Osteoblast (primary cell): ENCODE measurements around the gene GPR107. TPM values are rescaled to one million over a fixed set of nuclear protein-coding genes. Genes with fewer than 3 reads are reported as not detected.
A peak's percentile ranks its signal among the peaks of the same experiment; 100 is the strongest.

Experiments
- DNase-seq: peaks from one replicate; pipeline ENCODE4 v3.0.0; 2011; ENCODE audit warnings: low spot score, mixed read lengths; ENCODE audit not compliant: insufficient read length; ENCODE audit errors: missing footprints
- H2AFZ ChIP-seq: 2 replicates; pipeline ENCODE4 v1.6.0; 2011; ENCODE audit warnings: mild to moderate bottlenecking, low read length
- H3K27ac ChIP-seq: 2 replicates; pipeline ENCODE4 v1.5.1; 2011; ENCODE audit warnings: mild to moderate bottlenecking, low read depth, low read length, moderate library complexity
- H3K27me3 ChIP-seq: 2 replicates; pipeline ENCODE4 v1.6.0; 2012; ENCODE audit warnings: mild to moderate bottlenecking, control low read depth, inconsistent platforms, low read length, moderate library complexity; ENCODE audit not compliant: insufficient read depth
- H3K36me3 ChIP-seq: 2 replicates; pipeline ENCODE4 v1.5.1; 2011; ENCODE audit warnings: mild to moderate bottlenecking, low read length, control low read depth, moderate library complexity; ENCODE audit not compliant: insufficient read depth
- H3K4me1 ChIP-seq: 2 replicates; pipeline ENCODE4 v1.5.1; 2011; ENCODE audit warnings: mild to moderate bottlenecking, low read length, control low read depth, moderate library complexity; ENCODE audit not compliant: insufficient read depth
- H3K4me2 ChIP-seq: 2 replicates; pipeline ENCODE4 v1.6.0; 2011; ENCODE audit warnings: mild to moderate bottlenecking, low read length; ENCODE audit not compliant: insufficient read depth
- H3K4me3 ChIP-seq: fragments of 200-600 bp; sonication (generic); 3 replicates; pipeline ENCODE4 v1.5.1; 2012; ENCODE audit warnings: mild to moderate bottlenecking, low read length, inconsistent platforms; ENCODE audit not compliant: insufficient read depth
- H3K79me2 ChIP-seq: 2 replicates; pipeline ENCODE4 v1.6.0; 2012; ENCODE audit warnings: mild to moderate bottlenecking, low read length, control low read depth, inconsistent platforms; ENCODE audit not compliant: insufficient read depth
- H3K9me3 ChIP-seq: 2 replicates; pipeline ENCODE4 v1.5.1; 2011; ENCODE audit warnings: low read depth, low read length, control low read depth
- H4K20me1 ChIP-seq: 2 replicates; pipeline ENCODE4 v1.6.0; 2012; ENCODE audit warnings: mild to moderate bottlenecking, low read length, control low read depth; ENCODE audit not compliant: insufficient read depth
- total RNA-seq: library from RNA; depleted of rRNA; stranded (reverse); fragments of >200 nt; gene quantifications from 2 replicates; pipeline ENCODE4 v1.2.3, GENCODE V29; 2012
- TF ChIP-seq, protein P1 (sequence below): IDR thresholded peaks from 2 replicates; pipeline ENCODE4 v1.5.1; 2011; ENCODE audit warnings: mild to moderate bottlenecking, low read depth, low read length, moderate library complexity; ENCODE audit errors: extremely low read depth

GPR107 gene
- total RNA-seq, 1 donor, result 25.3 TPM

DNA sequence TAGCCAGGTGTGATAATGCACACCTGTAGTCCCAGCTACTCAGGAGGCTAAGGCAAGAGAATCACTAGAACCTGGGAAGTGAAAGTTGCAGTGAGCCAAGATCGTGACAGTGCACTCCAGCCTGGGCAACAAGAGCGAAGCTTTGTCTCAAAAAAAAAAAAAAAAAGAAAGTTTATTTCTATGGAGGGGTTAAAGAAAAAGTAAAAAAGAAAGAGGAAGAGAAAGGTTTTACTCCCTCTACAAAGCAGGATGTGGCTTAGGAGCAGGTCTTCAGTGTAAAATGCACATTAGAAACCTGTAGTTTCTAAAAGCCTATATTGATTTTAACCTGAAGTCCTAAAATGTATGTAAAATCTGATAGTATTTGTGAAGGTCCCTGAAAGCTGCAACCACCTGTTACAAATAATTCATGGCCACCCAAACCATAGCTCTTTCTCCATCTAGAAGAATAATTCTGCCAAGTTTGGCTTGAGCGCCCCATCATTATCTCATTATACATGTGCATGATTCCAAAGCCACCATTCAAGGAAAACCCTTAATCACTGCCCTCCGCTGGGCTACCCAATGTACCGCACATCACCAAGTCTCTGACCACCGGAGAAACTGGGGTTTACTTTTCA, 14.1 kb upstream of the GPR107 start:
- no peak overlapping the region for H3K4me2 ChIP-seq
- no peak overlapping the region for H3K27ac ChIP-seq
- peaks cover 32% of the 10 kb centered on the region for H3K4me1 ChIP-seq
- H3K4me3 ChIP-seq, result no peak overlapping the region
- TF ChIP-seq, protein P1, sequence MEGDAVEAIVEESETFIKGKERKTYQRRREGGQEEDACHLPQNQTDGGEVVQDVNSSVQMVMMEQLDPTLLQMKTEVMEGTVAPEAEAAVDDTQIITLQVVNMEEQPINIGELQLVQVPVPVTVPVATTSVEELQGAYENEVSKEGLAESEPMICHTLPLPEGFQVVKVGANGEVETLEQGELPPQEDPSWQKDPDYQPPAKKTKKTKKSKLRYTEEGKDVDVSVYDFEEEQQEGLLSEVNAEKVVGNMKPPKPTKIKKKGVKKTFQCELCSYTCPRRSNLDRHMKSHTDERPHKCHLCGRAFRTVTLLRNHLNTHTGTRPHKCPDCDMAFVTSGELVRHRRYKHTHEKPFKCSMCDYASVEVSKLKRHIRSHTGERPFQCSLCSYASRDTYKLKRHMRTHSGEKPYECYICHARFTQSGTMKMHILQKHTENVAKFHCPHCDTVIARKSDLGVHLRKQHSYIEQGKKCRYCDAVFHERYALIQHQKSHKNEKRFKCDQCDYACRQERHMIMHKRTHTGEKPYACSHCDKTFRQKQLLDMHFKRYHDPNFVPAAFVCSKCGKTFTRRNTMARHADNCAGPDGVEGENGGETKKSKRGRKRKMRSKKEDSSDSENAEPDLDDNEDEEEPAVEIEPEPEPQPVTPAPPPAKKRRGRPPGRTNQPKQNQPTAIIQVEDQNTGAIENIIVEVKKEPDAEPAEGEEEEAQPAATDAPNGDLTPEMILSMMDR, result peak; percentile 24
- peak; percentile 32 for DNase-seq
- H3K79me2 ChIP-seq, result peaks cover 59% of the 10 kb centered on the region
- no peaks in the 10 kb centered on the region for H3K36me3 ChIP-seq
- no peaks in the 10 kb centered on the region for H3K27me3 ChIP-seq
- no peaks in the 10 kb centered on the region for H3K9me3 ChIP-seq
- no peak overlapping the region for H2AFZ ChIP-seq
- peaks cover 32% of the 10 kb centered on the region for H4K20me1 ChIP-seq

DNA sequence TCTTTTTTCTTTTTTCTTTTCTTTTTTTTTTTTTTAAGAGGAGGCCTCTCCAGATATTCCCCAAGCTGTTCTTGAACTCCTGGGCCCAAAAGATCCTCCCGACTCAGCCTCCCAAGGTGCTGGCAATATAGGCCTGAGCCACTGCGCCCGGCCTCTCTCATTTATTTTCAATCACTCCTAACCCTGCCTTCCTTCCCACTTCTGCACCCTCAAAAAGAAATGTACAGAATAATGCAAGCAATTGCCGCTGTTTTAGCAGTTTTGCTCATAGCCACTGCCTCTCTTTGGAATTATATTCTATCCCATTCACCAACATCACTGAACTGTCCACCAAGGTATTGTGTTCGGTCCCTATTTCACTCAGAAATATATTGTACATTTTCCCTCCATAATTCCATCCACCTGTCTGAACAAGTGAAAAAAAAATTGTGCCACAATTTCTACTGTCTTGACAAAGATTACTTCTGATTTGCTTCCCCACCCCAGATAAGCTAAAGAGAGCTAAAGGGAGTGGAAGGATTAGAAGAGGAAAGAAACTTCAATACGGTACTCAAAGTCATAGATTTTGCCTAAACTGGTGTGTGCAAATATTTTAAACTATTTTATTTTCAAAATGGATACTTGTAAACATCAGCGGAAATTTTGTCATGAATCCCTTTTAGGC, 12.6 kb upstream of the GPR107 start:
- peaks cover 52% of the 10 kb centered on the region for H3K79me2 ChIP-seq
- no peak overlapping the region for H3K27ac ChIP-seq
- TF ChIP-seq, protein P1, result no peak
- H2AFZ ChIP-seq, result no peak overlapping the region
- no peaks in the 10 kb centered on the region for H3K9me3 ChIP-seq
- H3K4me1 ChIP-seq, result peaks cover 20% of the 10 kb centered on the region
- no peaks in the 10 kb centered on the region for H3K27me3 ChIP-seq
- no peaks in the 10 kb centered on the region for H3K36me3 ChIP-seq
- DNase-seq, result no peak
- peak overlapping the region; percentile 89 for H3K4me2 ChIP-seq
- H4K20me1 ChIP-seq, result peaks cover 25% of the 10 kb centered on the region
- H3K4me3 ChIP-seq, result peak overlapping the region; percentile 76

DNA sequence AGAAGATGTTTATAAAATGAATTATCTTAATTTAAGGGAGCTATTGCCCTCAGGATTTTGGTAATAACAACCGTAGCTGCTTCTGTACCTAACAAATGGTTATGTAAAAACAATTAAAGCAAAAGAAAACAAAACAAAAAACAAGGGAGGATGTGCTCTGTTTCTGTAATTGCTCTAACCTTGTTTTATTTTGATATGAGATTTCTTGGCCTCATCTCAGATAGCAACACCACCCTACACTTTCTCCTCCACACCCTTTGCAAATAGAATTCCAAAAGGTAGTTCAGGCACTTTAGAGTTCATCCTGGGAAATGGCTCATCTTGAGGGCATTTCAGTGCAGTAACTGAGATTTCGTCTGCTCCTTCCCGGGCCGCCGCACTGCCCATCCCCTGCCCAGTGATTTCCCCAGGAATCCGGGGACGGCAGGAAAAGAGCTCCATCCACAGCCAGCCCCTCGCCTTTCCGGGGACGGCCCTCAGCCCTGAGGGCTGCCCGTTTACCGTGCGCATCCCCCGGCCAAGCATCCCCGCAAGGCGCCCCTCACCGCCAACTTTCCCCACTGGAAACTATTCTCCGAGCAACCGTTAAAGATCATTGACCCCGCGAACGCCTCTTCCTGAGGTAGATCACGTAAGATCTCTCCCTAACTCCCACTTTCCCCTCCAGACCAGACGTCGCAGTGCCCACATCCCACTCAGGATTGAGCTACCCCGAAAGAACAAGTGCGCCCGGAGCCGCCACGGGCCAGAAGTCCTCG, 11.9 kb upstream of the GPR107 start:
- Histone ChIP-seq H3K79me2 (peaks cover 49% of the 10 kb centered on the region), H3K9me3 (no peaks in the 10 kb centered on the region), H3K36me3 (no peaks in the 10 kb centered on the region), H3K4me3 (peak overlapping the region; percentile 76), H2AFZ (peak overlapping the region; percentile 21), H3K27ac (peak overlapping the region; percentile 21), H3K27me3 (no peaks in the 10 kb centered on the region), H3K4me2 (peak overlapping the region; percentile 89), H4K20me1 (peaks cover 21% of the 10 kb centered on the region), H3K4me1 (peaks cover 15% of the 10 kb centered on the region)
- peak; percentile 90 for DNase-seq
- TF ChIP-seq, protein P1, result no peak

DNA sequence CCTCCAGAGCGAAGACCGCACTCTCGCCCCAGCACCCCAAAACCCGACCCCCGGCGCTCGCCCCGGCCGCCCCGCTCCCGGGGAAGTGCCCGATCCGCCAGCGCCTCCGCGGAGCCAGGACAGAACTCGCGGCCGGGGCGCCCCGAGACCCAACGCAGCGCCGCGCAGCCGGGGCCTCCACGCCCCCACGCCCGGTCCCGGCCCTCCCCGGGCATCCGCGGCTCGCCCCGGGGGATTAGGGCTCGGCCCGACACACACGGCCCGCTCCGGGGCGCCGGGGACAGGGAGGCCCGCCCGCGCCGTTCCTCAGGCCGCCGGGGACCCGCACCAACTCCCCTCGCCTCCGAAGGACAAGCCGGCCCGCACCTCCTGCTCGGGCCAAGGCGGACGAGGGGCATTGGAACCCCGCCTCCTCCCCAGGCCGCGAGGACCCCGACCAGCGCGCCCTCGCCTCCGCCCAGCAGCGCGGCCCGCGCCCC, 11.3 kb upstream of the GPR107 start:
- H2AFZ ChIP-seq, result peak overlapping the region; percentile 21
- peak overlapping the region; percentile 76 for H3K4me3 ChIP-seq
- H3K79me2 ChIP-seq, result peaks cover 43% of the 10 kb centered on the region
- H3K36me3 ChIP-seq, result no peaks in the 10 kb centered on the region
- peak overlapping the region; percentile 89 for H3K4me2 ChIP-seq
- peak; percentile 91 for DNase-seq
- peak overlapping the region; percentile 21 for H3K27ac ChIP-seq
- H4K20me1 ChIP-seq, result peaks cover 21% of the 10 kb centered on the region
- H3K27me3 ChIP-seq, result no peaks in the 10 kb centered on the region
- TF ChIP-seq, protein P1, result no peak
- no peaks in the 10 kb centered on the region for H3K9me3 ChIP-seq
- peaks cover 15% of the 10 kb centered on the region for H3K4me1 ChIP-seq
